GM23338 (cell line): ENCODE measurements around the gene PARP8. TPM values are rescaled to one million over a fixed set of nuclear protein-coding genes. Genes with fewer than 3 reads are reported as not detected.

ENCODE experiments used
- ATAC-seq: fragments of 200-7000 bp; cut with Tn5 transposase; 3 replicates; pipeline ENCODE4 v1.9.1; 2020
- DNase-seq: peaks from one replicate; pipeline ENCODE4 v3.0.0-alpha.2; 2015; ENCODE audit warnings: low spot score
- H2AFZ ChIP-seq: fragments of 200-600 bp; sonication (generic); 2 replicates; pipeline ENCODE4 v1.8.0; 2016; ENCODE audit warnings: antibody characterized with exemption, mild to moderate bottlenecking, moderate library complexity
- H3F3A ChIP-seq: fragments of 200-600 bp; sonication (generic); replicated peaks from 2 replicates; pipeline ENCODE4 v1.8.0; 2017; ENCODE audit warnings: antibody characterized with exemption, mixed run types, low read depth
- H3K27ac ChIP-seq: fragments of 200-600 bp; sonication (generic); 2 replicates; pipeline ENCODE4 v1.6.1; 2016; ENCODE audit warnings: low read depth
- H3K27me3 ChIP-seq: fragments of 200-600 bp; sonication (generic); 2 replicates; pipeline ENCODE4 v1.8.0; 2016; ENCODE audit warnings: mild to moderate bottlenecking, mixed run types, moderate library complexity; ENCODE audit not compliant: insufficient read depth
- H3K36me3 ChIP-seq: fragments of 200-600 bp; sonication (generic); 2 replicates; pipeline ENCODE4 v1.8.0; 2016; ENCODE audit warnings: mild to moderate bottlenecking; ENCODE audit not compliant: insufficient read depth
- H3K4me1 ChIP-seq: fragments of 200-600 bp; sonication (generic); 2 replicates; pipeline ENCODE4 v1.8.0; 2016; ENCODE audit warnings: mild to moderate bottlenecking, moderate library complexity; ENCODE audit not compliant: insufficient read depth
- H3K4me2 ChIP-seq: fragments of 200-600 bp; sonication (generic); 2 replicates; pipeline ENCODE4 v1.7.1; 2017; ENCODE audit warnings: mixed run types
- H3K4me3 ChIP-seq: fragments of 200-600 bp; sonication (generic); 2 replicates; pipeline ENCODE4 v1.6.1; 2016; ENCODE audit warnings: mixed run types
- H3K79me2 ChIP-seq: fragments of 200-600 bp; sonication (generic); replicated peaks from 2 replicates; pipeline ENCODE4 v1.8.0; 2017; ENCODE audit warnings: mild to moderate bottlenecking; ENCODE audit not compliant: insufficient read depth
- H3K9me2 ChIP-seq: fragments of 200-600 bp; sonication (generic); 2 replicates; pipeline ENCODE4 v1.8.0; 2017; ENCODE audit not compliant: insufficient read depth
- H4K20me1 ChIP-seq: fragments of 200-600 bp; sonication (generic); replicated peaks from 2 replicates; pipeline ENCODE4 v1.8.0; 2017; ENCODE audit warnings: mild to moderate bottlenecking; ENCODE audit not compliant: insufficient read depth
- H3K27ac Mint-ChIP-seq: 2 replicates; pipeline ENCODE4 v1.8.0; 2020; ENCODE audit warnings: inconsistent platforms, mild to moderate bottlenecking, moderate library complexity, mixed read lengths
- H3K27me3 Mint-ChIP-seq: 3 replicates; pipeline ENCODE4 v1.8.0; 2022; ENCODE audit warnings: low read depth, mild to moderate bottlenecking, moderate library complexity, mixed read lengths, inconsistent platforms; ENCODE audit not compliant: insufficient read depth, poor library complexity
- H3K36me3 Mint-ChIP-seq: 3 replicates; pipeline ENCODE4 v1.8.0; 2021; ENCODE audit warnings: low read depth, mild to moderate bottlenecking, inconsistent platforms, moderate library complexity, mixed read lengths
- H3K4me1 Mint-ChIP-seq: 3 replicates; pipeline ENCODE4 v1.8.0; 2020; ENCODE audit warnings: mild to moderate bottlenecking, inconsistent platforms, mixed read lengths
- H3K4me3 Mint-ChIP-seq: 3 replicates; pipeline ENCODE4 v1.8.0; 2021; ENCODE audit warnings: moderate library complexity, mild to moderate bottlenecking, inconsistent platforms, mixed read lengths
- H3K9me3 Mint-ChIP-seq: 3 replicates; pipeline ENCODE4 v1.8.0; 2020; ENCODE audit warnings: moderate library complexity, mild to moderate bottlenecking, inconsistent platforms, mixed read lengths
- CREB1 ChIP-seq: fragments of 250-450 bp; sonication (Bioruptor Pico); IDR thresholded peaks from 2 replicates; pipeline ENCODE4 v1.5.0; 2020; ENCODE audit warnings: low read depth, mild to moderate bottlenecking, moderate library complexity
- ETS1 ChIP-seq: IDR thresholded peaks from 2 replicates; pipeline ENCODE4 v1.6.1; 2016; ENCODE audit warnings: antibody characterized with exemption
- EZH2 ChIP-seq: fragments of 200-600 bp; sonication (generic); IDR thresholded peaks from one replicate; pipeline ENCODE4 v1.8.0; 2017; ENCODE audit warnings: antibody characterized with exemption, mild to moderate bottlenecking, low read depth; ENCODE audit not compliant: unreplicated experiment
- EZH2phosphoT487 ChIP-seq: fragments of 200-600 bp; sonication (generic); IDR thresholded peaks from one replicate; pipeline ENCODE4 v1.8.1; 2018; ENCODE audit warnings: antibody characterized with exemption; ENCODE audit not compliant: unreplicated experiment
- NANOG ChIP-seq: IDR thresholded peaks from 2 replicates; pipeline ENCODE4 v1.6.1; 2016; ENCODE audit warnings: antibody characterized with exemption, borderline replicate concordance
- POLR2AphosphoS5 ChIP-seq: IDR thresholded peaks from 2 replicates; pipeline ENCODE4 v1.6.1; 2016; ENCODE audit warnings: antibody characterized with exemption, low read depth
- STAT1 ChIP-seq: IDR thresholded peaks from one replicate; pipeline ENCODE4 v1.6.1; 2016; ENCODE audit warnings: antibody characterized with exemption; ENCODE audit not compliant: unreplicated experiment
- ZNF114 ChIP-seq: fragments of 250-450 bp; sonication (Bioruptor Pico); IDR thresholded peaks from 2 replicates; pipeline ENCODE4 v1.5.0; 2020; ENCODE audit warnings: mild to moderate bottlenecking, moderate library complexity
- ZNF331 ChIP-seq: fragments of 250-450 bp; sonication (Bioruptor Pico); IDR thresholded peaks from 2 replicates; pipeline ENCODE4 v1.5.0; 2020; ENCODE audit warnings: low read depth, mild to moderate bottlenecking, moderate library complexity
- polyA plus RNA-seq: library from polyadenylated mRNA; unstranded; fragments of >200 nt; fragmentation: Nextera tagmentation; extraction: Ambion mirVana; gene quantifications from 2 replicates; pipeline ENCODE4 v1.2.1, GENCODE V29; 2016
- total RNA-seq: library from RNA; depleted of rRNA; stranded (reverse); fragments of >200 nt; shearing (Covaris generic); gene quantifications from 2 replicates; pipeline ENCODE4 v1.2.3, GENCODE V29; 2014
- TF ChIP-seq, protein P1 (sequence below): IDR thresholded peaks from one replicate; pipeline ENCODE4 v1.6.1; 2018; ENCODE audit warnings: antibody characterized with exemption; ENCODE audit not compliant: unreplicated experiment
- TF ChIP-seq, protein P2 (sequence below): fragments of 250-450 bp; sonication (Bioruptor Pico); IDR thresholded peaks from 2 replicates; pipeline ENCODE4 v1.5.0; 2020; ENCODE audit warnings: mild to moderate bottlenecking, moderate library complexity

Gene PARP8
- total and polyA plus RNA-seq, 2 experiments from 2014 or later: 13.0 to 25.0 TPM

GRCh38 chr5:50766462-50766861 is 100.0 kb downstream of the PARP8 start (continued):
- TF ChIP-seq, protein P1, sequence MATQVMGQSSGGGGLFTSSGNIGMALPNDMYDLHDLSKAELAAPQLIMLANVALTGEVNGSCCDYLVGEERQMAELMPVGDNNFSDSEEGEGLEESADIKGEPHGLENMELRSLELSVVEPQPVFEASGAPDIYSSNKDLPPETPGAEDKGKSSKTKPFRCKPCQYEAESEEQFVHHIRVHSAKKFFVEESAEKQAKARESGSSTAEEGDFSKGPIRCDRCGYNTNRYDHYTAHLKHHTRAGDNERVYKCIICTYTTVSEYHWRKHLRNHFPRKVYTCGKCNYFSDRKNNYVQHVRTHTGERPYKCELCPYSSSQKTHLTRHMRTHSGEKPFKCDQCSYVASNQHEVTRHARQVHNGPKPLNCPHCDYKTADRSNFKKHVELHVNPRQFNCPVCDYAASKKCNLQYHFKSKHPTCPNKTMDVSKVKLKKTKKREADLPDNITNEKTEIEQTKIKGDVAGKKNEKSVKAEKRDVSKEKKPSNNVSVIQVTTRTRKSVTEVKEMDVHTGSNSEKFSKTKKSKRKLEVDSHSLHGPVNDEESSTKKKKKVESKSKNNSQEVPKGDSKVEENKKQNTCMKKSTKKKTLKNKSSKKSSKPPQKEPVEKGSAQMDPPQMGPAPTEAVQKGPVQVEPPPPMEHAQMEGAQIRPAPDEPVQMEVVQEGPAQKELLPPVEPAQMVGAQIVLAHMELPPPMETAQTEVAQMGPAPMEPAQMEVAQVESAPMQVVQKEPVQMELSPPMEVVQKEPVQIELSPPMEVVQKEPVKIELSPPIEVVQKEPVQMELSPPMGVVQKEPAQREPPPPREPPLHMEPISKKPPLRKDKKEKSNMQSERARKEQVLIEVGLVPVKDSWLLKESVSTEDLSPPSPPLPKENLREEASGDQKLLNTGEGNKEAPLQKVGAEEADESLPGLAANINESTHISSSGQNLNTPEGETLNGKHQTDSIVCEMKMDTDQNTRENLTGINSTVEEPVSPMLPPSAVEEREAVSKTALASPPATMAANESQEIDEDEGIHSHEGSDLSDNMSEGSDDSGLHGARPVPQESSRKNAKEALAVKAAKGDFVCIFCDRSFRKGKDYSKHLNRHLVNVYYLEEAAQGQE: no peak
- no peak for TF ChIP-seq ZNF114 (CRISPR knock-in tag)

GRCh38 chr5:50766967-50767366 is 100.5 kb downstream of the PARP8 start:
- peaks cover 11% of the 10 kb centered on the region; the same call in 2 of the 3 replicates for H3K4me1 Mint-ChIP-seq
- TF ChIP-seq NANOG (no peak), EZH2phosphoT487 (no peak), ETS1 (no peak), EZH2 (no peak), ZNF331 (CRISPR knock-in tag) (no peak), CREB1 (no peak), POLR2AphosphoS5 (no peak), STAT1 (no peak), ZNF114 (CRISPR knock-in tag) (no peak)
- TF ChIP-seq, protein P2, sequence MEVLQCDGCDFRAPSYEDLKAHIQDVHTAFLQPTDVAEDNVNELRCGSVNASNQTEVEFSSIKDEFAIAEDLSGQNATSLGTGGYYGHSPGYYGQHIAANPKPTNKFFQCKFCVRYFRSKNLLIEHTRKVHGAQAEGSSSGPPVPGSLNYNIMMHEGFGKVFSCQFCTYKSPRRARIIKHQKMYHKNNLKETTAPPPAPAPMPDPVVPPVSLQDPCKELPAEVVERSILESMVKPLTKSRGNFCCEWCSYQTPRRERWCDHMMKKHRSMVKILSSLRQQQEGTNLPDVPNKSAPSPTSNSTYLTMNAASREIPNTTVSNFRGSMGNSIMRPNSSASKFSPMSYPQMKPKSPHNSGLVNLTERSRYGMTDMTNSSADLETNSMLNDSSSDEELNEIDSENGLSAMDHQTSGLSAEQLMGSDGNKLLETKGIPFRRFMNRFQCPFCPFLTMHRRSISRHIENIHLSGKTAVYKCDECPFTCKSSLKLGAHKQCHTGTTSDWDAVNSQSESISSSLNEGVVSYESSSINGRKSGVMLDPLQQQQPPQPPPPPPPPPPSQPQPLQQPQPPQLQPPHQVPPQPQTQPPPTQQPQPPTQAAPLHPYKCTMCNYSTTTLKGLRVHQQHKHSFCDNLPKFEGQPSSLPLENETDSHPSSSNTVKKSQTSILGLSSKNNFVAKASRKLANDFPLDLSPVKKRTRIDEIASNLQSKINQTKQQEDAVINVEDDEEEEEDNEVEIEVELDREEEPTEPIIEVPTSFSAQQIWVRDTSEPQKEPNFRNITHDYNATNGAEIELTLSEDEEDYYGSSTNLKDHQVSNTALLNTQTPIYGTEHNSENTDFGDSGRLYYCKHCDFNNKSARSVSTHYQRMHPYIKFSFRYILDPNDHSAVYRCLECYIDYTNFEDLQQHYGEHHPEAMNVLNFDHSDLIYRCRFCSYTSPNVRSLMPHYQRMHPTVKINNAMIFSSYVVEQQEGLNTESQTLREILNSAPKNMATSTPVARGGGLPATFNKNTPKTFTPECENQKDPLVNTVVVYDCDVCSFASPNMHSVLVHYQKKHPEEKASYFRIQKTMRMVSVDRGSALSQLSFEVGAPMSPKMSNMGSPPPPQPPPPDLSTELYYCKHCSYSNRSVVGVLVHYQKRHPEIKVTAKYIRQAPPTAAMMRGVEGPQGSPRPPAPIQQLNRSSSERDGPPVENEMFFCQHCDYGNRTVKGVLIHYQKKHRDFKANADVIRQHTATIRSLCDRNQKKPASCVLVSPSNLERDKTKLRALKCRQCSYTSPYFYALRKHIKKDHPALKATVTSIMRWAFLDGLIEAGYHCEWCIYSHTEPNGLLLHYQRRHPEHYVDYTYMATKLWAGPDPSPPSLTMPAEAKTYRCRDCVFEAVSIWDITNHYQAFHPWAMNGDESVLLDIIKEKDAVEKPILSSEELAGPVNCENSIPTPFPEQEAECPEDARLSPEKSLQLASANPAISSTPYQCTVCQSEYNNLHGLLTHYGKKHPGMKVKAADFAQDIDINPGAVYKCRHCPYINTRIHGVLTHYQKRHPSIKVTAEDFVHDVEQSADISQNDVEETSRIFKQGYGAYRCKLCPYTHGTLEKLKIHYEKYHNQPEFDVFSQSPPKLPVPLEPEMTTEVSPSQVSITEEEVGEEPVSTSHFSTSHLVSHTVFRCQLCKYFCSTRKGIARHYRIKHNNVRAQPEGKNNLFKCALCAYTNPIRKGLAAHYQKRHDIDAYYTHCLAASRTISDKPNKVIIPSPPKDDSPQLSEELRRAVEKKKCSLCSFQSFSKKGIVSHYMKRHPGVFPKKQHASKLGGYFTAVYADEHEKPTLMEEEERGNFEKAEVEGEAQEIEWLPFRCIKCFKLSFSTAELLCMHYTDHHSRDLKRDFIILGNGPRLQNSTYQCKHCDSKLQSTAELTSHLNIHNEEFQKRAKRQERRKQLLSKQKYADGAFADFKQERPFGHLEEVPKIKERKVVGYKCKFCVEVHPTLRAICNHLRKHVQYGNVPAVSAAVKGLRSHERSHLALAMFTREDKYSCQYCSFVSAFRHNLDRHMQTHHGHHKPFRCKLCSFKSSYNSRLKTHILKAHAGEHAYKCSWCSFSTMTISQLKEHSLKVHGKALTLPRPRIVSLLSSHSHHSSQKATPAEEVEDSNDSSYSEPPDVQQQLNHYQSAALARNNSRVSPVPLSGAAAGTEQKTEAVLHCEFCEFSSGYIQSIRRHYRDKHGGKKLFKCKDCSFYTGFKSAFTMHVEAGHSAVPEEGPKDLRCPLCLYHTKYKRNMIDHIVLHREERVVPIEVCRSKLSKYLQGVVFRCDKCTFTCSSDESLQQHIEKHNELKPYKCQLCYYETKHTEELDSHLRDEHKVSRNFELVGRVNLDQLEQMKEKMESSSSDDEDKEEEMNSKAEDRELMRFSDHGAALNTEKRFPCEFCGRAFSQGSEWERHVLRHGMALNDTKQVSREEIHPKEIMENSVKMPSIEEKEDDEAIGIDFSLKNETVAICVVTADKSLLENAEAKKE: no peak
- TF ChIP-seq, protein P1: no peak

More at GRCh38 chr5:50766967-50767366, 100.5 kb downstream of the PARP8 start:
- H3K27me3 Mint-ChIP-seq: peaks cover 1% of the 10 kb centered on the region
- no peaks in the 10 kb centered on the region for H3K4me1 ChIP-seq
- H3K36me3 Mint-ChIP-seq: peaks cover 31% of the 10 kb centered on the region; the same call in 2 of the 3 replicates
- no peak overlapping the region for H3K4me3 Mint-ChIP-seq
- H3K4me3 ChIP-seq: no peak overlapping the region
- H3K36me3 ChIP-seq: peaks cover 1% of the 10 kb centered on the region; the same call in 1 of the 2 replicates
- no peak overlapping the region for H3K4me2 ChIP-seq
- peaks cover 3% of the 10 kb centered on the region; the same call in 1 of the 2 replicates for H3K79me2 ChIP-seq
- peak overlapping the region; percentile 63 for H3K27ac Mint-ChIP-seq
- DNase-seq (no peak), ATAC-seq (no peak)
- H3K27ac ChIP-seq: no peak overlapping the region
- no peaks in the 10 kb centered on the region for H4K20me1 ChIP-seq
- no peaks in the 10 kb centered on the region; the same call in 1 of the 2 replicates for H3K9me2 ChIP-seq
- no peaks in the 10 kb centered on the region for H3K27me3 ChIP-seq
- H3K9me3 Mint-ChIP-seq: peaks cover 3% of the 10 kb centered on the region; the same call in 2 of the 3 replicates
- no peak overlapping the region for H2AFZ ChIP-seq
- no peaks in the 10 kb centered on the region for H3F3A ChIP-seq
